Measurements from ENCODE around the gene NBEA.

NBEA gene

DNA sequence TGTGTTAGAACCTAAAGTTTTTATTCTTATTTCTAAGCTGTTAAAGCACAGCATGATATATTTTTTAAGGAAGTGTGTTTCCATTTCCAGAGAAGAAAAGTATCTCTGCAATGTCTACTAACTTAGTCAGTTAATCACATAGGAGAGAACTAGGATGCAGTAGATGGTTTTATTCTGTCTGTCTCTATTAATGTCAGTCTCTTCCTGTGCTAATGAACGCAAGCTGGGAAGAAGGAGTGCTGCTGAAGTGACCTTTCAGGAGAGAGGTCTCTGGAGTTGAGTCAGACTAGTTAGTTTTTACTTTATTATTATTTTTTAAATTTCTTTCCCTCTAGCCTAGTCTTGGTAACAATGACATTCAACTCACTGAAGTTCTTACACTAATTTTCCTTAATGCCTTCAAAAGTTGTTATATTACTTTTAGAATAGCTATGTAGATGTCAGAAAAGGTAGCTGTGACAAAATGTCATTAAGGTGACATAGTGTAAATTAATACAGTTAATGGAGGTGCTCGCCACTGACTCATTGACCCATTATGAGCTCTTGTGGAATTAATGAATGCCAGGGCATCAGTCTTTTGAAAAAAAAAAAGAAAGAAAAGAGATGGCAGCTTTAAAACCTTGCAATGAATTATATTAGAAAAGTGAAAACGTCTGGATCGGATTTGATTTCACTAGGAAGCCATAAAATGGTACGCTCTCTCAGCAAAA, 654.4 kb downstream of the NBEA start:
- Histone ChIP-seq H2BK5ac (ENCODE audit: low read depth, low read length, poor library complexity, severe bottlenecking) (no peak overlapping the region), H3K27me3 (ENCODE audit: control insufficient read depth in 1 of 2, insufficient read depth in 1 of 2, low read length in 2 of 2) (no peaks in the 10 kb centered on the region), H3K4me2 (ENCODE audit: low read length, poor library complexity, severe bottlenecking) (no peak overlapping the region), H3K18ac (ENCODE audit: low read depth in 1 of 2, low read length in 2 of 2) (no peak overlapping the region), H2AK5ac (ENCODE audit: low read length, severe bottlenecking) (no peak overlapping the region), H3K79me1 (replicated peaks; ENCODE audit: low read length, poor library complexity, severe bottlenecking) (no peaks in the 10 kb centered on the region), H3K4ac (ENCODE audit: low read depth in 1 of 2, low read length in 2 of 2) (no peak overlapping the region), H4K8ac (ENCODE audit: low read length) (no peak overlapping the region), H3K4me1 (ENCODE audit: control insufficient read depth, insufficient read depth, low read depth, low read length) (no peaks in the 10 kb centered on the region), H3K9ac (ENCODE audit: low read length) (no peak overlapping the region), H3K14ac (ENCODE audit: low read length in 2 of 2) (no peak overlapping the region), H3K23ac (ENCODE audit: low read length in 2 of 2) (no peak overlapping the region), H4K91ac (ENCODE audit: low read length) (no peak overlapping the region), H2AFZ (ENCODE audit: low read depth, low read length) (no peak overlapping the region), H3K36me3 (ENCODE audit: control insufficient read depth in 1 of 2, insufficient read depth in 2 of 2, low read depth in 1 of 2, low read length in 2 of 2) (no peaks in the 10 kb centered on the region), H3K9me3 (ENCODE audit: control insufficient read depth, low read length) (no peaks in the 10 kb centered on the region), H2BK120ac (ENCODE audit: low read depth, low read length) (no peak overlapping the region), H3K4me3 (ENCODE audit: insufficient read depth in 1 of 2, low read depth in 1 of 2, low read length in 2 of 2) (no peak overlapping the region), H3K27ac (ENCODE audit: low read length, poor library complexity, severe bottlenecking) (no peak overlapping the region), H2BK12ac (ENCODE audit: low read length in 2 of 2) (no peak overlapping the region), H2BK15ac (ENCODE audit: low read depth, poor library complexity, severe bottlenecking) (no peak overlapping the region)
- DNase-seq, result no peak
- WGBS, result 93% methylated on average over 4 of the region's 5 CpGs

DNA sequence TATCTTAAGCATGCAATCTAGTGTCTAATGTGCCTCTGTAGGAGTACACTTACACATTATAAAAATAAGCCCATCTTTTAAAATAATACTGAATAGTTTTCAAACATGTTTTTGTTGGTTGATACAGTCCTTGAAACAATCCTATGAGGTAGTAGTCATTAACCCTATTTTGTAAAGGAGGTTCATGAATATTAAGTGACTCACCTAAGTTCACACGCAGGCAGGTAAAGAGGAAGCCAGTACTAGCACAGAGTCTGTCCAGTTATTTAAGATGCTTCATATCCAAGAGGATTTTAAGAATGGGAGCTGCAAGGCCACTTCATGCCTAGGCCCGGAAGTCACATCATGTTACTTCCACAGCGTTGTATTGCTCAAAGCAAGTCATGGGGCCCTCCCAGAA, 655.4 kb downstream of the NBEA start:
- Histone ChIP-seq H3K4me3 (ENCODE audit: insufficient read depth in 1 of 2, low read depth in 1 of 2, low read length in 2 of 2) (no peak overlapping the region), H3K18ac (ENCODE audit: low read depth in 1 of 2, low read length in 2 of 2) (no peak overlapping the region), H3K4me1 (ENCODE audit: control insufficient read depth, insufficient read depth, low read depth, low read length) (no peaks in the 10 kb centered on the region), H3K79me1 (replicated peaks; ENCODE audit: low read length, poor library complexity, severe bottlenecking) (no peaks in the 10 kb centered on the region), H3K36me3 (ENCODE audit: control insufficient read depth in 1 of 2, insufficient read depth in 2 of 2, low read depth in 1 of 2, low read length in 2 of 2) (no peaks in the 10 kb centered on the region), H2AFZ (ENCODE audit: low read depth, low read length) (no peak overlapping the region), H3K23ac (ENCODE audit: low read length in 2 of 2) (no peak overlapping the region), H3K27ac (ENCODE audit: low read length, poor library complexity, severe bottlenecking) (no peak overlapping the region), H2AK5ac (ENCODE audit: low read length, severe bottlenecking) (no peak overlapping the region), H2BK12ac (ENCODE audit: low read length in 2 of 2) (no peak overlapping the region), H3K14ac (ENCODE audit: low read length in 2 of 2) (no peak overlapping the region), H3K9me3 (ENCODE audit: control insufficient read depth, low read length) (no peaks in the 10 kb centered on the region), H3K27me3 (ENCODE audit: control insufficient read depth in 1 of 2, insufficient read depth in 1 of 2, low read length in 2 of 2) (no peaks in the 10 kb centered on the region), H3K9ac (ENCODE audit: low read length) (no peak overlapping the region), H2BK120ac (ENCODE audit: low read depth, low read length) (no peak overlapping the region), H4K91ac (ENCODE audit: low read length) (no peak overlapping the region), H3K4ac (ENCODE audit: low read depth in 1 of 2, low read length in 2 of 2) (no peak overlapping the region), H2BK5ac (ENCODE audit: low read depth, low read length, poor library complexity, severe bottlenecking) (no peak overlapping the region), H2BK15ac (ENCODE audit: low read depth, poor library complexity, severe bottlenecking) (no peak overlapping the region), H4K8ac (ENCODE audit: low read length) (no peak overlapping the region), H3K4me2 (ENCODE audit: low read length, poor library complexity, severe bottlenecking) (no peak overlapping the region)
- 95% methylated on average over 3 of the region's 3 CpGs for WGBS
- no peak for DNase-seq

DNA sequence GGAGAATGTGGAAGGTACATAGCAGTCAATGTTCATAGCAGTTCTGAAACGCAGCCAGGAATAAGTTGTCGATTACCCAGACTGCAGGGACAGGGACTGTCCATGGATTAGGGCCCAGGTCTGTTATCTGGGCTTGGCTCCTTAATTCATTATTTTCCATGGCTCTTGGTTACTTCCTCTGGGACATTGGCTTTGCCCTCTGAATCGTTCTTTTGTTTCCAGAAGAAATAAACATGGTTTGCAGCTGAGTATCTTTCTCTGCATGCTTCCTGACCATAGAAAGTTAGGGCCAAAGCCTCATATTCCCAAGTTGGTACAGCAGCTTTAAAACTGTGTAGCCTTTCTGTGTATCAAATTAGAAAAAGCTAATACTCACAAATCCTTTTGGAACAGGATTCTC, 656.2 kb downstream of the NBEA start:
- Histone ChIP-seq H3K4ac (ENCODE audit: low read depth in 1 of 2, low read length in 2 of 2) (no peak overlapping the region), H3K4me2 (ENCODE audit: low read length, poor library complexity, severe bottlenecking) (no peak overlapping the region), H2BK15ac (ENCODE audit: low read depth, poor library complexity, severe bottlenecking) (no peak overlapping the region), H2AFZ (ENCODE audit: low read depth, low read length) (no peak overlapping the region), H3K9ac (ENCODE audit: low read length) (no peak overlapping the region), H3K79me1 (replicated peaks; ENCODE audit: low read length, poor library complexity, severe bottlenecking) (no peaks in the 10 kb centered on the region), H3K36me3 (ENCODE audit: control insufficient read depth in 1 of 2, insufficient read depth in 2 of 2, low read depth in 1 of 2, low read length in 2 of 2) (no peaks in the 10 kb centered on the region), H3K14ac (ENCODE audit: low read length in 2 of 2) (no peak overlapping the region), H2BK12ac (ENCODE audit: low read length in 2 of 2) (no peak overlapping the region), H3K23ac (ENCODE audit: low read length in 2 of 2) (no peak overlapping the region), H2BK120ac (ENCODE audit: low read depth, low read length) (no peak overlapping the region), H4K8ac (ENCODE audit: low read length) (no peak overlapping the region), H3K27me3 (ENCODE audit: control insufficient read depth in 1 of 2, insufficient read depth in 1 of 2, low read length in 2 of 2) (no peaks in the 10 kb centered on the region), H4K91ac (ENCODE audit: low read length) (no peak overlapping the region), H3K4me3 (ENCODE audit: insufficient read depth in 1 of 2, low read depth in 1 of 2, low read length in 2 of 2) (no peak overlapping the region), H2AK5ac (ENCODE audit: low read length, severe bottlenecking) (no peak overlapping the region), H3K18ac (ENCODE audit: low read depth in 1 of 2, low read length in 2 of 2) (no peak overlapping the region), H3K27ac (ENCODE audit: low read length, poor library complexity, severe bottlenecking) (no peak overlapping the region), H3K4me1 (ENCODE audit: control insufficient read depth, insufficient read depth, low read depth, low read length) (no peaks in the 10 kb centered on the region), H2BK5ac (ENCODE audit: low read depth, low read length, poor library complexity, severe bottlenecking) (no peak overlapping the region), H3K9me3 (ENCODE audit: control insufficient read depth, low read length) (no peaks in the 10 kb centered on the region)
- DNase-seq, result no peak
- WGBS, result 81% methylated on average over 2 of the region's 3 CpGs

DNA sequence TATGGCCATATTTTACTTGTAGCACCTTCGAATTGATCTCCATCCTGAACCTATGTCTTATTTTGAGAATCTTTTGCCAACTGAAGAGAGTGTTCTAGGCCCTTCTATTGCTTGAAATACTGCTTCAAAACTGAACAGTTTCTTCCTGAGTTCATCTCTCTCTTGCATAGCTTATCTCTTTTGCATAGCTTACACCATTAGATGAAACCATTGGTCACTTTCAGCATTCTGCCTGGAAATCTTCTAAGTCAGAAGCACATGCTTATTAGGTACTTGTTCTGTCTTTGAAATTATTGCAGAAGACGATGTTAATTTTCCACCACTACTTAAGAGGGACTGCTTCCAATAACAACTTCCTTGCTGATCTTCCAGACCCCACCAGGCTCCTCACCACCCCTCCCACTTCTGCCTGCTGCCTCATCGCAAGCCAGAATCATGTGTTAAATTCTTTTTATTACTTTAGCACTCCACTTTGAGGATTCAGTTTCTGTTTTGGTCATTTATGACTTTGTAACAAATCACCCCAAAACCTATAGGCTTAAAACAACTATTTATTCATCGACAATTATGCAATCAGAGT, 656.8 kb downstream of the NBEA start:
- no peak overlapping the region for H2AK5ac ChIP-seq (ENCODE audit: low read length, severe bottlenecking)
- peak; percentile 7 for DNase-seq
- peak overlapping the region; percentile 9 for H3K9ac ChIP-seq (ENCODE audit: low read length)
- H3K23ac ChIP-seq (ENCODE audit: low read length in 2 of 2), result no peak overlapping the region
- H3K27me3 ChIP-seq (ENCODE audit: control insufficient read depth in 1 of 2, insufficient read depth in 1 of 2, low read length in 2 of 2), result no peaks in the 10 kb centered on the region
- H4K8ac ChIP-seq (ENCODE audit: low read length), result no peak overlapping the region
- H3K4me1 ChIP-seq (ENCODE audit: control insufficient read depth, insufficient read depth, low read depth, low read length), result no peaks in the 10 kb centered on the region
- H3K9me3 ChIP-seq (ENCODE audit: control insufficient read depth, low read length), result no peaks in the 10 kb centered on the region
- no peaks in the 10 kb centered on the region for H3K36me3 ChIP-seq (ENCODE audit: control insufficient read depth in 1 of 2, insufficient read depth in 2 of 2, low read depth in 1 of 2, low read length in 2 of 2)
- no peak overlapping the region for H2BK120ac ChIP-seq (ENCODE audit: low read depth, low read length)
- H3K14ac ChIP-seq (ENCODE audit: low read length in 2 of 2), result no peak overlapping the region
- WGBS, result 50% methylated on average over 3 of the region's 4 CpGs
- no peak overlapping the region for H2BK15ac ChIP-seq (ENCODE audit: low read depth, poor library complexity, severe bottlenecking)
- no peak overlapping the region for H3K4me2 ChIP-seq (ENCODE audit: low read length, poor library complexity, severe bottlenecking)
- no peak overlapping the region for H2BK5ac ChIP-seq (ENCODE audit: low read depth, low read length, poor library complexity, severe bottlenecking)
- no peaks in the 10 kb centered on the region for H3K79me1 ChIP-seq (replicated peaks; ENCODE audit: low read length, poor library complexity, severe bottlenecking)
- no peak overlapping the region for H2AFZ ChIP-seq (ENCODE audit: low read depth, low read length)
- peak overlapping the region; percentile 52 to 71 for H3K18ac ChIP-seq (ENCODE audit: low read depth in 1 of 2, low read length in 2 of 2)
- H3K4me3 ChIP-seq (ENCODE audit: insufficient read depth in 1 of 2, low read depth in 1 of 2, low read length in 2 of 2), result peak overlapping the region in 1 of 2 experiments; percentile 35
- H3K27ac ChIP-seq (ENCODE audit: low read length, poor library complexity, severe bottlenecking), result no peak overlapping the region
- no peak overlapping the region for H3K4ac ChIP-seq (ENCODE audit: low read depth in 1 of 2, low read length in 2 of 2)
- H2BK12ac ChIP-seq (ENCODE audit: low read length in 2 of 2), result peak overlapping the region in 1 of 2 experiments; percentile 80
- no peak overlapping the region for H4K91ac ChIP-seq (ENCODE audit: low read length)

Data from mesenchymal stem cell (in vitro differentiated cells and primary cell).